ENCODE results near the gene DNAAF6. TPM values are rescaled to one million over a fixed set of nuclear protein-coding genes. Genes with fewer than 3 reads are reported as not detected.
"Not testable (repeated sequence)": the region's sequence is repeated elsewhere in the genome, so short reads cannot be mapped to it uniquely, and the experiment has no call there.

The DNAAF6 gene
- not detected for total RNA-seq

- DNase-seq (ENCODE audit: low spot score) = peak; percentile 46
Observed at GRCh38 chrX:107205770-107206696, at the start of gene DNAAF6, which contains the start of gene NUP62CL. DNAAF6 (plus strand) TSS chrX:107206611; CDS start chrX:107212876, 6,265 bp downstream. NUP62CL (minus strand) TSS chrX:107206433; CDS start chrX:107175146, 31,287 bp downstream.

GRCh38 chrX:107157618-107158017, 48.8 kb upstream of the DNAAF6 start:
- not testable (repeated sequence) for DNase-seq (ENCODE audit: low spot score)

- no peak for DNase-seq (ENCODE audit: low spot score)
Observed at GRCh38 chrX:107167163-107167921, 39.1 kb upstream of the DNAAF6 start.

GRCh38 chrX:107168257-107168656, 38.2 kb upstream of the DNAAF6 start:
- no peak for DNase-seq (ENCODE audit: low spot score)

GRCh38 chrX:107168712-107169111, 37.7 kb upstream of the DNAAF6 start:
- DNase-seq (ENCODE audit: low spot score) = no peak

GRCh38 chrX:107171369-107172102, 34.9 kb upstream of the DNAAF6 start:
- no peak for DNase-seq (ENCODE audit: low spot score)

GRCh38 chrX:107197319-107197718, 9.1 kb upstream of the DNAAF6 start:
- no peak for DNase-seq (ENCODE audit: low spot score)

GRCh38 chrX:107198074-107198473, 8.3 kb upstream of the DNAAF6 start:
- DNase-seq (ENCODE audit: low spot score) = not testable (repeated sequence)

- DNase-seq (ENCODE audit: low spot score) = no peak
Observed at GRCh38 chrX:107199491-107199890, 6.9 kb upstream of the DNAAF6 start.

GRCh38 chrX:107204068-107204605, 2.3 kb upstream of the DNAAF6 start:
- peak; percentile 36 for DNase-seq (ENCODE audit: low spot score)

- no peak for DNase-seq (ENCODE audit: low spot score)
Observed at GRCh38 chrX:107206697-107207065, 270 bp downstream of the DNAAF6 start.

GRCh38 chrX:107207089-107207488, 678 bp downstream of the DNAAF6 start:
- no peak for DNase-seq (ENCODE audit: low spot score)

GRCh38 chrX:107207943-107208342, 1.5 kb downstream of the DNAAF6 start:
- DNase-seq (ENCODE audit: low spot score) = no peak

GRCh38 chrX:107213477-107213876, 7.1 kb downstream of the DNAAF6 start:
- DNase-seq (ENCODE audit: low spot score) = no peak

- no peak for DNase-seq (ENCODE audit: low spot score)
Observed at GRCh38 chrX:107226757-107227156, 20.3 kb downstream of the DNAAF6 start.

- no peak for DNase-seq (ENCODE audit: low spot score)
Observed at GRCh38 chrX:107227780-107228485, 21.5 kb downstream of the DNAAF6 start.

- no peak for DNase-seq (ENCODE audit: low spot score)
Observed at GRCh38 chrX:107228486-107228819, 22.0 kb downstream of the DNAAF6 start.

- DNase-seq (ENCODE audit: low spot score) = no peak
Observed at GRCh38 chrX:107272431-107272921, 66.1 kb downstream of the DNAAF6 start.

GRCh38 chrX:107273795-107274194, 67.4 kb downstream of the DNAAF6 start:
- DNase-seq (ENCODE audit: low spot score) = no peak

GRCh38 chrX:107288676-107289075, 82.3 kb downstream of the DNAAF6 start:
- DNase-seq (ENCODE audit: low spot score) = no peak

GRCh38 chrX:107290019-107290418, 83.6 kb downstream of the DNAAF6 start:
- DNase-seq (ENCODE audit: low spot score) = no peak
